Astrocyte of the cerebellum (primary cell): Measurements from ENCODE around the gene TMEM270.
A peak's percentile ranks its signal among the peaks of the same experiment; 100 is the strongest.

Experiments
- DNase-seq: peaks from one replicate; pipeline ENCODE4 v3.0.0-alpha.2; 2011; ENCODE audit warnings: low read depth
- H3K4me3 ChIP-seq: 2 replicates; pipeline ENCODE4 v1.5.1; 2011; ENCODE audit warnings: mild to moderate bottlenecking, low read depth, low read length, moderate library complexity
- CTCF ChIP-seq: IDR thresholded peaks from 2 replicates; pipeline ENCODE4 v1.5.1; 2012; ENCODE audit warnings: low read length, low read depth, moderate library complexity, mild to moderate bottlenecking; ENCODE audit errors: missing control alignments
- in situ Hi-C: cut with HindIII; loops from 2 replicates; pipeline ENCODE4 v1.10.0; 2017; ENCODE audit warnings: low sequenced_read_pairs

The TMEM270 gene

DNA sequence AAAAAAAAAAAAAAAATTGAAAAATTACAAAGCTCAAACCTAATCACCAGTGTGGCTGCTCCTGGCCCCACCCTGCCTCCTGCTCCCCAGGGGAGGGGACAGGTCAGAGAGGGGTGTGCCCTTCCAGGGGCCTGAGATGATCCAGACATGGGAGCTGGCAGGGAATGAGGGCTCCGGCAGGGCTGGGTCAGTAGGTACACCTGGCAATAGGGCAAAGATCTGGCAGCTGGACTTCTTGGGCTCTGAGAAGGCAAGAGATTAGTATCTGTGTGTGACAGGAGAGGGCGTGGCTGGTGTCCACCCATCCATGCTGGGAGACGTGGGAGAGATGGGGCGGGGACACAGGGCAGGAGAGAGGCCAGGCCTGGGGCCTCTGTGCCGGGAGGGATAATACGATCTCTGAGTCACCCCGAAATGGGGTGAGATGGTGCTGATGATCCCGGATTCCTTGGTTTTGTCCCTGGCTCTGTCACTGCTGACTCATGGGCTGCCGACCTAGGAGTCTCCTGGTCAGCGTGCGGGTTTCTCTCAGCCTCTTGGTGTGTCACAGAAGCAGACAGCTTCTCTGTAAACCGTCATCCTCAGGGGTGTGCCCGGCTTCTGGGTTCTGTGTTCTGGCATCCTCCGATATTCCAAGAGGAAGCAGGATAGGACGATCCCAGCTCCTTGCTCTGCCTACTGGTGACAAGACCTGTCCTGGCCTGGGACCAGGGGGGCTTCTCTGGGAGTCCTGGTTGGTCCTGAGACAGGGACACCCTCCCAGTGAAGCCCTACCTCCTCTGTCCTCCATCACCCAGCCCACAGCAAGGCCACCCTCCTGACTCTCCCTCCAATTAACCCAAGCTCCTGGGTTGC lies 38.4 kb upstream of the TMEM270 start:
- no peak overlapping the region for H3K4me3 ChIP-seq
- no peak for TF ChIP-seq CTCF
- DNase-seq = peak; percentile 37
- in situ Hi-C loops = no loop called here

- no peak overlapping the region for H3K4me3 ChIP-seq
- TF ChIP-seq CTCF = no peak
- DNase-seq = no peak
- in situ Hi-C loops = no loop called here
Measured at GRCh38 chr7:73823257-73823656, 37.7 kb upstream of the TMEM270 start.

DNA sequence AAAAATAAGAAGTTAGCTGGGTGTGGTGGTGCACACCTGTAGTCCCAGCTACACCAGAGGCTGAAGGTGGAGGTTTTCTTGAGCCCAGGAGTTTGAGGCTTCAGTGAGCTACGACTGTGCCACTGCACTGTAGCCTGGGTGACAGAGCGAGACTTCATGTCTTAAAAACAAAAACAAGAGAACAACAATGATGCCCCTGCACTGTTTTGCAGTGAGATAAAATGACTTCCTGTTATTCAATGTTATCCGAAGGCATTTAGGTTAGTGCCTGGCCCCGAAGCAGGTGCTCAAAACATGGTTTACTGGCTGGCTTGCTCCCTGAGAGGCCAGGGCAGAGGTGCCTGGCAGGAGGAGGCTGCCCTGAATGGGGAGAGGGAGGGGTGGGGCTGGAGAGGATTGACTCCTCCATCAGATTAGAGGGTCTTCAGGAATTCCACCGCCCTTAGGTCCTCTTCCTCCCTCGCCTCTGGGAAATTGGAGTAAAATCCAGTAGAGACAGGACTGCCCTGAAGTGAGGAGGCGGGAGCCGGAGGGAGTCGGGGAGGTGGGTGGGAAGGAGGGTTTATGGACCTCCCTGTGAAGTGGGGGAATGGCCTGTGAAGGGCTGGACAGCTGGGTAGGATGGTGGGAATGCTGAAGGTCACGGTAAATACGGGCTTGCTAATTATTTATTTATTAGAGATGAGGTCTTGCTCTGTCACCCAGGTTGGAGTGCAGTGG lies 36.9 kb upstream of the TMEM270 start:
- H3K4me3 ChIP-seq = no peak overlapping the region
- in situ Hi-C loops = no loop called here
- no peak for DNase-seq
- TF ChIP-seq CTCF = no peak

GRCh38 chr7:73824986-73825385 lies 36.0 kb upstream of the TMEM270 start:
- TF ChIP-seq CTCF = no peak
- no peak overlapping the region for H3K4me3 ChIP-seq
- in situ Hi-C loops = loop anchor here (25.0 kb wide), 1 partner anchor 213 kb away; the partner anchor contains the start of gene MLXIPL
- no peak for DNase-seq

DNA sequence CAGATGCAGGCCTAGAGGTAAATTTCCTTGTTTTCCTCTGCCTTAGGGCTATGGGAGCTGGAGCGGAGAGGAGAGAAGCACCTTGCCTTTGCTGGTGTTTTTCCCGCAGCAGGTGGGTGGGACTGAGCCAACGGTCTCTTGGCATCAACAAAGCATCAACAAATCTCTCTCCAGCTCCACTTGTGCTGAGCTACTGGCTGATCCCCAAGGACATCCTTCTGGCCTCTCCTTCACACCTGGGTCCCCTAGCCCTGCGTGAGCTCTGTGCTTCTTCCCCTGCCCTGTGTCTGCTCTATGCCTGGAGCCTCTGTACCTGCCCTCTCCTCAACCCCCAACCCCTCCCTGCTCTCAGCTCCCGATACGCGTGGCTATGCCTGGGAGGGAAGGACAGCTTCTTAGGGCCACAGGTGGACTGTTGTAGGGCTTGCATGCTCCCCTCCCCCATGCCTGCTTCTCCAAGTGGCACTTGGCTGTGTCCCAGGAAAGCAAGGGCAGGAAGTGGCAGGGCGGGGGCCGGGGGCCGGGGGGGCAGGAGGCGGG lies 33.3 kb upstream of the TMEM270 start:
- in situ Hi-C loops = loop anchor here (25.0 kb wide), 1 partner anchor 215 kb away; the partner anchor contains the start of gene MLXIPL

More for the DNA sequence above, 33.3 kb upstream of the TMEM270 start:
- H3K4me3 ChIP-seq = no peak overlapping the region
- no peak for TF ChIP-seq CTCF
- DNase-seq = no peak
